ENCODE measurements around the gene CD38. TPM values are rescaled to one million over a fixed set of nuclear protein-coding genes. Genes with fewer than 3 reads are reported as not detected.

CD38 gene
- total RNA-seq, 1 experiment from 2014 or later = not detected

GRCh38 chr4:15811703-15812337, 33.7 kb downstream of the CD38 start:
- Histone ChIP-seq H3K4me3 (replicated peaks in 1 of 2; ENCODE audit: low read depth in 1 of 2, low read length in 2 of 2) (no peak overlapping the region), H3K4me1 (ENCODE audit: control insufficient read depth in 1 of 2, insufficient read depth in 2 of 2, low read length in 2 of 2) (no peaks in the 10 kb centered on the region), H4K20me1 (ENCODE audit: insufficient read depth) (no peaks in the 10 kb centered on the region), H3K36me3 (ENCODE audit: control insufficient read depth in 1 of 2, insufficient read depth in 2 of 2, low read length in 2 of 2) (no peaks in the 10 kb centered on the region), H3K9me2 (ENCODE audit: insufficient read depth) (no peaks in the 10 kb centered on the region), H3K79me2 (ENCODE audit: insufficient read depth, low read length) (no peaks in the 10 kb centered on the region), H3K27ac (ENCODE audit: low read depth, low read length) (no peak overlapping the region), H3K9me3 (ENCODE audit: control insufficient read depth in 1 of 2, insufficient read depth in 1 of 2, low read depth in 1 of 2, low read length in 2 of 2) (no peaks in the 10 kb centered on the region), H3K27me3 (ENCODE audit: insufficient read depth, low read length) (no peaks in the 10 kb centered on the region), H3K4me2 (ENCODE audit: low read length) (no peak overlapping the region), H2AFZ (ENCODE audit: low read depth, low read length, poor library complexity, severe bottlenecking) (no peak overlapping the region), H3K9ac (ENCODE audit: low read length) (no peak overlapping the region)
- ChIA-PET RAD21 (ENCODE audit: low non-redundant PET in 1 of 2, low total read pairs in 2 of 2, uncharacterized antibody in 2 of 2, unreplicated experiment in 2 of 2) (interaction anchor here in 1 of 2 experiments (1.0 kb wide), 1 partner anchor 144 kb away, joined by 3 read pairs; no protein-coding TSS in a partner anchor), CTCF (interaction anchor here (2.2 to 8.4 kb wide), 2 partner anchors 71 to 144 kb away, joined by 4 to 242 read pairs; no protein-coding TSS in a partner anchor), POLR2A (no interaction called here)
- no peak for DNase-seq (ENCODE audit: low read depth, low spot score)
- intact Hi-C loops (cut with micrococcal nuclease) = no loop called here
- no peak for TF ChIP-seq ATF3 (IDR thresholded peaks at IDR 0.05)
- no peak for TF ChIP-seq YY1 (IDR thresholded peaks at IDR 0.05; ENCODE audit: extremely low read depth, insufficient replicate concordance, low read depth, low read length)
- no peak for TF ChIP-seq REST (IDR thresholded peaks at IDR 0.05; ENCODE audit: low read depth)
- TF ChIP-seq ELF1 (IDR thresholded peaks at IDR 0.05; ENCODE audit: borderline replicate concordance, low read depth) = no peak
- no peak for TF ChIP-seq POLR2AphosphoS5 (IDR thresholded peaks at IDR 0.05; ENCODE audit: low read depth, low read length)
- TF ChIP-seq CBX3 (IDR thresholded peaks at IDR 0.05; ENCODE audit: low read depth) = no peak
- TF ChIP-seq CTCF (IDR thresholded peaks at IDR 0.05 in 2 of 3, conservative IDR thresholded peaks at IDR 0.05 in 1 of 3; ENCODE audit: borderline replicate concordance in 1 of 3, insufficient read depth in 1 of 3, low read depth in 2 of 3, low read length in 2 of 3) = no peak
- TF ChIP-seq SRF (IDR thresholded peaks at IDR 0.05; ENCODE audit: low read depth) = no peak
- no peak for ATAC-seq
- BruUV-seq (replicated peaks) = no TSS peak

Measured in HCT116 (cell line).